ENCODE results near the gene MRGPRF. TPM values are rescaled to one million over a fixed set of nuclear protein-coding genes. Genes with fewer than 3 reads are reported as not detected.

Gene MRGPRF
- total RNA-seq, 1 donor from 2014 or later: 13.2 TPM

- Histone ChIP-seq H3K27ac (no peak overlapping the region), H3K4me3 (no peak overlapping the region), H3K27me3 (no peaks in the 10 kb centered on the region), H3K9me3 (no peaks in the 10 kb centered on the region), H3K4me1 (peaks cover under 1% of the 10 kb centered on the region), H3K36me3 (peaks cover 18% of the 10 kb centered on the region)
- intact Hi-C loops (cut with DNase I): no loop called here
- DNase-seq: no peak
- no peak for ATAC-seq
- no peak for TF ChIP-seq CTCF (IDR thresholded peaks at IDR 0.05)
Observed at GRCh38 chr11:69055212-69055586, 42.2 kb upstream of the MRGPRF start.

DNA sequence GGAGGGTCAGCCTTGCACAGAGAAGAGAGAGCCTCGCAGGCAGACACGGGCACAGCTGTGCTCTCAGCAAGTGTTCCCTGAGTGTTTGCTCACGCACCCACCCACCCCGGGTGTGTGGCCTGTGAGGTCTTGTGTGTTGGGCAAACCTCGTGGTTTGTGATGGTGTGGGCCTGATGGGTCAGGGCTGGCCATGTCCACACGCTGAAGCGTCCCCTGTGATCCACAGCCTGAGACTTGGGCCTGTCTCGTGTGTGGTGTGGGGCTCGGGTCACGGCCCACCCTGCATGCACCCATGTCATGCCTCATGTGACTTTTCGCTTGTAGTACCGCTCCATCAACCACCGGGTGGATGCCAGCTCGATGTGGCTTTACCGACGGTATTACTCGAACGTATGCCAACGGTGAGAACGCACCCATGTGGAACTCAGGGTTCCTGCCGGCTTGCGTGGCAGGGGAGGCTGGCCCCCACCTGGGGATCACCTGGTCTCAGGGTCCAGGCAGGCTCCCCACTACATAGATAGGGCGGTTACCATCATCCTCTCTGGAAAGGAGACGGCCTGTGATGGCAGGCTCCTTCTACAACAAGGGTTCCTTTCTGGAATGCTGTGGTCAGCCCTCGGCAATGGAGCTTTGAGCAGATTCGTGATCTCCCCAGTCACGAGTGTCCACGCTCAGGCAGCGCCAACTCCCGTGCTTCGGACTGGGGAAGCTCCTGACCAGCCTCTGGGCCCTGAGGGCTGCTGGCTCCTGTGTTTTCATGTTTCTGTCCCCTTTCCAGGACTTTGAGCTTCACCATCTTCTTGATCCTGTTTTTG is 41.6 kb upstream of the MRGPRF start:
- H3K4me3 ChIP-seq: no peak overlapping the region
- H3K27ac ChIP-seq: no peak overlapping the region
- DNase-seq (no peak), ATAC-seq (no peak)
- no peak for TF ChIP-seq CTCF (IDR thresholded peaks at IDR 0.05)
- peaks cover 6% of the 10 kb centered on the region for H3K4me1 ChIP-seq
- H3K9me3 ChIP-seq: no peaks in the 10 kb centered on the region
- intact Hi-C loops (cut with DNase I): no loop called here
- H3K36me3 ChIP-seq: peaks cover 18% of the 10 kb centered on the region
- no peaks in the 10 kb centered on the region for H3K27me3 ChIP-seq

GRCh38 chr11:69053546-69054396 is 40.7 kb upstream of the MRGPRF start:
- TF ChIP-seq CTCF (IDR thresholded peaks at IDR 0.05): no peak
- Histone ChIP-seq H3K4me1 (peaks cover 9% of the 10 kb centered on the region), H3K4me3 (no peak overlapping the region), H3K36me3 (peaks cover 18% of the 10 kb centered on the region), H3K9me3 (no peaks in the 10 kb centered on the region), H3K27ac (no peak overlapping the region), H3K27me3 (no peaks in the 10 kb centered on the region)
- no peak for ATAC-seq
- intact Hi-C loops (cut with DNase I): no loop called here
- no peak for DNase-seq

- peaks cover 18% of the 10 kb centered on the region for H3K36me3 ChIP-seq
- H3K4me1 ChIP-seq: peaks cover 13% of the 10 kb centered on the region
- no peaks in the 10 kb centered on the region for H3K9me3 ChIP-seq
- no peak for TF ChIP-seq CTCF (IDR thresholded peaks at IDR 0.05)
- intact Hi-C loops (cut with DNase I): no loop called here
- H3K4me3 ChIP-seq: no peak overlapping the region
- H3K27ac ChIP-seq: no peak overlapping the region
- ATAC-seq (no peak), DNase-seq (no peak)
- H3K27me3 ChIP-seq: no peaks in the 10 kb centered on the region
Observed at GRCh38 chr11:69053169-69053477, 40.1 kb upstream of the MRGPRF start.

GRCh38 chr11:69052343-69053168 is 39.5 kb upstream of the MRGPRF start:
- no peak for ATAC-seq
- intact Hi-C loops (cut with DNase I): no loop called here

More at GRCh38 chr11:69052343-69053168, 39.5 kb upstream of the MRGPRF start:
- no peak for TF ChIP-seq CTCF (IDR thresholded peaks at IDR 0.05)
- Histone ChIP-seq H3K4me3 (no peak overlapping the region), H3K9me3 (no peaks in the 10 kb centered on the region), H3K36me3 (peaks cover 13% of the 10 kb centered on the region), H3K4me1 (peaks cover 16% of the 10 kb centered on the region), H3K27ac (no peak overlapping the region), H3K27me3 (no peaks in the 10 kb centered on the region)
- DNase-seq: no peak
